ENCODE measurements around the gene CCHCR1. TPM values are rescaled to one million over a fixed set of nuclear protein-coding genes. Genes with fewer than 3 reads are reported as not detected.
"Not testable (repeated sequence)": the region's sequence is repeated elsewhere in the genome, so short reads cannot be mapped to it uniquely, and the experiment has no call there.

The CCHCR1 gene
- total and polyA plus RNA-seq, 7 donors = 8.7 to 39.3 (median 13.7) TPM

DNA sequence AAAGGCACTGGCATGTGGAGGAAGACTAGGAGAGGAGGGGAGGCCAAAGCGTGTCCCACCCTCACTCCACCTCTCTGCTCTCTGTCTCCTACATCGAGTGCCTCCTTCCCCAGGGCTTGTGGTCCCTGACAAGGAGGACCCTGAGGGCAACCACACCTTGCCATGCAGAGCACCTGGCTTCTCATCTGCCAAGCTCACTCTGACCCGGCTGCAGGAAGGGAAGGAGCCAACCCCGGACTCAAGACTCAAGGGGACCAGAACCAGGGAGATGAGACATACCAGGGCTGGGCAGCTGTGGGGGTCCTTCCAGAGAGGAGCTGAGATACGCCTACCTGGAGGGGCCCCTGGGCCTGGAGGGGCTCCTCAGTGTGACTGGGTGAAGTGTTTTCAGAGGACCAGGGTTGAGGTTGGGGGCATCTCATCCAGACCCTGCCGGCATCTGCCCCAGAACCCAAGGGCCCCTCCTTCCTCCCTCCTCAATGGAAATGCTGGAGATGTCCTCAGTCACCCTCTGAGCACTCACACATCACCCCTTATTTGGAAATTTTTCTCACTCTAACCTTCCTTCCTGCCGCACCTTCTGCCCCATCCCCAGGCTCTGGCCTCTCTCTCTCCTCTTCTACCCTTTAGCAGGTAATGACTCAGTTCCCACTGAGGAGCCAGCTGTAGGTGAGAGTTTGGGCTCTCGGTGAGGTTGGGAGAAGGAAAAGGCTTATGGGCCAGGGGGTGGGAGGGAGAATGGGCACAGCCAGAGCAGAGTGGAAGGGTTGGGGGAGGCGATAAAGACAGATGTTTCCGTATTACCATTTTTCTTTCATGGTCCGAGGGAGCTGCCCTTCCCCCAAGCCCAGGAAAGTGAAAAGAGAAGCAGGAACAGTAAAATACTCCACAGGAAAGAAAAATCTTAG is 44.9 kb upstream of the CCHCR1 start:
- Histone ChIP-seq H3K4me3 (no peak overlapping the region), H3K36me3 (no peaks in the 10 kb centered on the region), H3K9me3 (peaks cover 0 to 2% (median 0%) of the 10 kb centered on the region in 4 donors), H3K4me1 (peaks cover 0 to 37% (median 19%) of the 10 kb centered on the region in 4 donors), H3K27ac (peak overlapping the region; percentile 76 to 85 (median 80)), H3K27me3 (no peaks in the 10 kb centered on the region)
- intact Hi-C loops (cut with DNase I) = no loop called here
- WGBS, 2 donors = 26 to 44% methylated on average over 11 of the region's 11 CpGs
- DNase-seq = no peak
- TF ChIP-seq EP300 (IDR thresholded peaks at IDR 0.05) = no peak
- TF ChIP-seq, protein P1, sequence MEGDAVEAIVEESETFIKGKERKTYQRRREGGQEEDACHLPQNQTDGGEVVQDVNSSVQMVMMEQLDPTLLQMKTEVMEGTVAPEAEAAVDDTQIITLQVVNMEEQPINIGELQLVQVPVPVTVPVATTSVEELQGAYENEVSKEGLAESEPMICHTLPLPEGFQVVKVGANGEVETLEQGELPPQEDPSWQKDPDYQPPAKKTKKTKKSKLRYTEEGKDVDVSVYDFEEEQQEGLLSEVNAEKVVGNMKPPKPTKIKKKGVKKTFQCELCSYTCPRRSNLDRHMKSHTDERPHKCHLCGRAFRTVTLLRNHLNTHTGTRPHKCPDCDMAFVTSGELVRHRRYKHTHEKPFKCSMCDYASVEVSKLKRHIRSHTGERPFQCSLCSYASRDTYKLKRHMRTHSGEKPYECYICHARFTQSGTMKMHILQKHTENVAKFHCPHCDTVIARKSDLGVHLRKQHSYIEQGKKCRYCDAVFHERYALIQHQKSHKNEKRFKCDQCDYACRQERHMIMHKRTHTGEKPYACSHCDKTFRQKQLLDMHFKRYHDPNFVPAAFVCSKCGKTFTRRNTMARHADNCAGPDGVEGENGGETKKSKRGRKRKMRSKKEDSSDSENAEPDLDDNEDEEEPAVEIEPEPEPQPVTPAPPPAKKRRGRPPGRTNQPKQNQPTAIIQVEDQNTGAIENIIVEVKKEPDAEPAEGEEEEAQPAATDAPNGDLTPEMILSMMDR (IDR thresholded peaks at IDR 0.05) = no peak
- no peak for TF ChIP-seq POLR2A (IDR thresholded peaks at IDR 0.05)
- TF ChIP-seq POLR2AphosphoS5 (IDR thresholded peaks at IDR 0.05) = no peak

DNA sequence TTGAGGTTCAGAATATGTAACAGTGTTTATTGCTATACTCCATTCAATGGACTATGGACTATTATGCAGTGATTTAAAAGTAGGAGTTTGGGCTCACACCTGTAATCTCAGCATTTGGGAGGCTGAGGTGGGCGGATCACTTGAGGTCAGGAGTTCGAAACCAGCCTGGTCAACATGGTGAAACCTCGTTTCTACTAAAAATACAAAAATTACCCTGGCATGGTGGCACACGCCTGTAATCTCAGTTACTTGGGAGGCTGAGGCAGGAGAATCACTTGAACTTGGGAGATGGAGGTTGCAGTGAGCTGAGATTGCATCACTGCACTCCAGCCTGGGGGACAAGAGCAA is 41.5 kb upstream of the CCHCR1 start:
- H3K27ac ChIP-seq = peak overlapping the region; percentile 91 to 97 (median 94)
- DNase-seq; H3K27me3 ChIP-seq; H3K9me3 ChIP-seq; H3K36me3 ChIP-seq; intact Hi-C loops (cut with DNase I): not testable (repeated sequence)
- 59 to 83% methylated on average over 4 of the region's 4 CpGs for WGBS, 2 donors
- peaks cover 0 to 29% (median 21%) of the 10 kb centered on the region in 4 donors for H3K4me1 ChIP-seq
- peak overlapping the region in 1 of 4 donors; percentile 60 for H3K4me3 ChIP-seq

DNA sequence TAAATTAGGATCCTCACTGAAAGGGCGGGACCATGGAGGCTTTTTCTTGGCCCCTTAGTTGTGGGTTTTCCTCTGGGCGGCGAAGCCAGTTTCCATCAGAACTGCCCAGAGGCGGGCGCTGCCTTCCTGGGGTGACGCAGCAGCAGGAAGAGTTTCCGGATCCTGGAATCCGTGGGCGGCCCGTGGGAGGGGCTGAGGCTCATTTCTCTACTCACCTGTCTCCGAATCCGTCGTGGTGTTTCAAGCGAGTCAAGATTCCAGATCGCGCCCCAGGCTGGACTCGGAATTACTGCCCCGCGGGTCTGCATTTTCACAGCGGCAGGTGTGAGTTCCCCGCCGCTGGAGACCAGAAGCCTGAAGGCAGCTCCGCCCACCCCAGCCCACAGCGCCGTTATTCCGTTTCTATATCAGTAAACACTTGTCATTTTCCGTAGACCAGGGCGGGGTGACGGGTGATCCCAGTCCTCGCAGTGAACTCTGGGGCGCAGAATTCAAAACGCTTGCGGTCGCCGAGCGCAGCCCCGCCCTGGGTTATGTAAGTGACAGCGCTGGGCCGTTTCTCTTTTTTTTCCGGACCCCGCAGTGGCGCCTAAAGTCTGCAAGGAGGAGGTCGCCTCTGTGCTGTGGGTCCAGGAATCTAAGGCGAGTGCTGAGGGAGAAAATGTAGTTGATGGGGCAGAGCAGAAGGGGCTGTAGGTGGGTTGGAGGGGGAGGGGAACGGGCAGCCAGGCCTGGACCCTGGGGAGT is 40.1 kb upstream of the CCHCR1 start:
- Histone ChIP-seq H3K9me3 (peaks cover 0 to 2% (median 0%) of the 10 kb centered on the region in 4 donors), H3K4me1 (peaks cover 0 to 21% (median 11%) of the 10 kb centered on the region in 4 donors), H3K27ac (peak overlapping the region; percentile 91 to 97 (median 94)), H3K4me3 (peak overlapping the region; percentile 60 to 71 (median 66)), H3K36me3 (no peaks in the 10 kb centered on the region), H3K27me3 (no peaks in the 10 kb centered on the region)
- WGBS, 2 donors = 0% methylated on average over 45 of the region's 45 CpGs
- intact Hi-C loops (cut with DNase I) = loop anchor here (1.0 to 2.0 kb wide), 2 partner anchors 75 to 170 kb away; partner anchors contain the start of gene HLA-C
- DNase-seq = peak; percentile 95
- TF ChIP-seq POLR2AphosphoS5 (IDR thresholded peaks at IDR 0.05) (peak; percentile 65 to 88 (median 84)), EP300 (IDR thresholded peaks at IDR 0.05) (peak in 1 of 4 donors; percentile 18), POLR2A (IDR thresholded peaks at IDR 0.05) (peak; percentile 72 to 78)
- TF ChIP-seq, protein P1 (IDR thresholded peaks at IDR 0.05) = no peak

DNA sequence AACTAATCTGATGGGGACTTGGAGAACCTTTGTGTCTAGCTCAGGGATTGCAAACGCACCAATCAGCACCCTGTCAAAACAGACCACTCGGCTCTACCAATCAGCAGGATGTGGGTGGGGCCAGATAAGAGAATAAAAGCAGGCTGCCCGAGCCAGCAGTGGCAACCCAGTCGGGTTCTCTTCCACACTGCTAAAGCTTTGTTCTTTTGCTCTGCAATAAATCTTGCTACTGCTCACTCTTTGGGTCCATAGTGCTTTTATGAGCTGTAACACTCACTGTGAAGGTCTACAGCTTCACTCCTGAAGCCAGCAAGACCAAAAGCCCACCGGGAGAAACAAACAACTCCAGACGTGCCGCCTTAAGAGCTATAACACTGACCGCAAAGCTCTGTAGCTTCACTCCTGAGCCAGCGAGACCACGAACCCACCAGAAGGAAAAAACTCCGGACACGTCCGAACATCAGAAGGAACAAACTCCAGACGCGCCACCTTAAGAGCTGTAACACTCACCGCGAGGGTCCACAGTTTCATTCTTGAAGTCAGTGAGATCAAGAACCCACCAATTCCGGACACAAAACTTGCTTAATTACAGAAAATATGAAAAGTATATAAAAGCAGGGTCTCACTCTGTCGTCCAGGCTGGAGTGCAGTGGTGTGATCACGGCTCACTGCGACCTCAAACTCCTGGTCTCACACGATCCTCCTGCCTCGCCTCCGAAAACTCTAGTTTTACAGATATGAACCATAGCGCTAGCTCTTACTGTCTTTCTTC is 38.8 kb upstream of the CCHCR1 start:
- Histone ChIP-seq H3K4me1 (peaks cover 0 to 13% (median 7%) of the 10 kb centered on the region in 4 donors), H3K4me3 (peak overlapping the region; percentile 60 to 71 (median 66)), H3K27ac (peak overlapping the region; percentile 91 to 97 (median 94))
- WGBS, 2 donors = 68 to 72% methylated on average over 25 of the region's 25 CpGs
- H3K27me3 ChIP-seq, DNase-seq, H3K36me3 ChIP-seq, H3K9me3 ChIP-seq: not testable (repeated sequence)
- intact Hi-C loops (cut with DNase I) = loop anchor here (1.0 to 2.0 kb wide), 2 partner anchors 76 to 171 kb away; partner anchors contain the start of gene HLA-C

DNA sequence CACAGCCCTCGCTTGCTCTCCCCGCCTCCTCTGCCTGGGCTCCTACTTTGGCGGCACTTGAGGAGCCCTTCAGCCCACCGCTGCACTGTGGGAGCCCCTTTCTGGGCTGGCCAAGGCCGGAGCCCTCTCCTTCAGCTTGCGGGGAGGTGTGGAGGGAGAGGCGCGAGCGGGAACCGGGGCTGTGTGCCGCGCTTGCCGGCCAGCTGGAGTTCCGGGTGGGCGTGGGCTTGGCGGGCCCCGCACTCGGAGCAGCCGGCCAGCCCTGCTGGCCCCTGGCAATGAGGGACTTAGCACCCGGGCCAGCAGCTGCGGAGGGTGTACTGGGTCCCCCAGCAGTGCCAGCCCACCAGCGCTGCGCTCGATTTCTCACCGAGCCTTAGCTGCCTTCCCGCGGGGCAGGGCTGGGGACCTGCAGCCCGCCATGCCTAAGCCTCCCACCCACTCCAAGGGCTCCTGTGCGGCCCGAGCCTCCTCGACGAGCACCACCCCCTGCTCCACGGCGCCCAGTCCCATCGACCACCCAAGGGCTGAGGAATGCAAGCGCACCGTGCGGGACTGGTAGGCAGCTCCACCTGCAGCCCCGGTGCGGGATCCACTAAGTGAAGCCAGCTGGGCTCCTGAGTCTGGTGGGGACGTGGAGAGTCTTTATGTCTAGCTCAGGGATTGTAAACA is 37.8 kb upstream of the CCHCR1 start:
- DNase-seq; H3K9me3 ChIP-seq; H3K27me3 ChIP-seq; H3K27ac ChIP-seq; H3K36me3 ChIP-seq; H3K4me3 ChIP-seq; intact Hi-C loops (cut with DNase I): not testable (repeated sequence)
- WGBS, 2 donors = 93 to 96% methylated on average over 41 of the region's 41 CpGs
- peaks cover 0 to 13% (median 7%) of the 10 kb centered on the region in 4 donors for H3K4me1 ChIP-seq
